GM18507 (cell line): ENCODE data around the gene NFE2L3.
"Not testable (repeated sequence)": the region's sequence is repeated elsewhere in the genome, so short reads cannot be mapped to it uniquely, and the experiment has no call there.

Experiments
- DNase-seq: peaks from one replicate; pipeline ENCODE4 v3.0.0; 2011; ENCODE audit warnings: low read depth; ENCODE audit not compliant: insufficient read length; ENCODE audit errors: extremely low spot score
- FAIRE-seq: peaks from 2 replicates; lab custom pipeline; 2011; peaks lifted over from hg19 to GRCh38; lab: Jason Lieb, UNC

The NFE2L3 gene

DNA sequence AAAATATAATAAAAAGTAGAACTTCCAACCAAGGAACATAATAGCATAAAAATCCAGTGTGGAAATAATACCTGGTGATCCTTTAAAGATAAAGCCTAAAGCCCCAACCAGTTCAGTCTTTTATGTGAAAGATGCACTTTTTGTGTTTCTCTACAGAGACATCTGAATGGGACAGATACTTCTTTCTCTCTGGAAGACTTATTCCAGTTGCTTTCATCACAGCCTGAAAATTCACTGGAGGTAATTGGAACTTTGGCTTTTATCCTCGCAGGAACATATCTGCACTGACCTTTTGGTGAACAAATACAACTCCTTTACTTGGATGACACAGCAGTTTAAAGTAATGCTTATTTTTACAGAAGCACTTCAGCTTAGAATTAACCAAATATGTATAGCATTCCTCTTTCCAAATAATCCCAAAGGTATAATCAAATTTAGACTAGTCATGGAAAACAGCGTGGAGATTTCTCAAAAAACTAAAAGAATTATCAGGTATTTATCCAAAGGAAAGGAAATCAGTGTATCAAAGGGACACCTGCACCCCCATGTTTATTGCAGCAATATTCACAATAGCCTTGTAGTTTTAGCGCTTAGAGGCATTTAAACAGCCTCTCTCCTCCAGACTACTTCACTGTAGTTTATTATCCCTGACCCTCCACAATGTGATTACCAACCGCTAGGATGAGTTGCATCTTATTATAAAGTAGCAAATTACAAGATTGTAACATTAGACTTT, 31.7 kb downstream of the NFE2L3 start:
- no peak for DNase-seq
- FAIRE-seq, result no peak

DNA sequence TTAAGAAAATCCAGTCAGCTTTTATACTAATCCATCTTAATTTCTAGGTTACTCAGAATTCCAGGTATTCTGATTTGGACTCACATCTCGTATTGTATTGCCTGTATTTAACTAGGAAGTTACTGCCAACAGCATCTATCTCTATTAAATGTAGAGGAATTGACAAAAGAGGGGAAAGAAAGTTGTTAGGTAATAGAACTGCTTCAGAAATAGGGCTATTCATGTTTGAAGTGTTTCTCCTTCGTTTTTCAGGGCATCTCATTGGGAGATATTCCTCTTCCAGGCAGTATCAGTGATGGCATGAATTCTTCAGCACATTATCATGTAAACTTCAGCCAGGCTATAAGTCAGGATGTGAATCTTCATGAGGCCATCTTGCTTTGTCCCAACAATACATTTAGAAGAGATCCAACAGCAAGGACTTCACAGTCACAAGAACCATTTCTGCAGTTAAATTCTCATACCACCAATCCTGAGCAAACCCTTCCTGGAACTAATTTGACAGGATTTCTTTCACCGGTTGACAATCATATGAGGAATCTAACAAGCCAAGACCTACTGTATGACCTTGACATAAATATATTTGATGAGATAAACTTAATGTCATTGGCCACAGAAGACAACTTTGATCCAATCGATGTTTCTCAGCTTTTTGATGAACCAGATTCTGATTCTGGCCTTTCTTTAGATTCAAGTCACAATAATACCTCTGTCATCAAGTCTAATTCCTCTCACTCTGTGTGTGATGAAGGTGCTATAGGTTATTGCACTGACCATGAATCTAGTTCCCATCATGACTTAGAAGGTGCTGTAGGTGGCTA, 32.5 kb downstream of the NFE2L3 start:
- DNase-seq, FAIRE-seq: not testable (repeated sequence)

DNA sequence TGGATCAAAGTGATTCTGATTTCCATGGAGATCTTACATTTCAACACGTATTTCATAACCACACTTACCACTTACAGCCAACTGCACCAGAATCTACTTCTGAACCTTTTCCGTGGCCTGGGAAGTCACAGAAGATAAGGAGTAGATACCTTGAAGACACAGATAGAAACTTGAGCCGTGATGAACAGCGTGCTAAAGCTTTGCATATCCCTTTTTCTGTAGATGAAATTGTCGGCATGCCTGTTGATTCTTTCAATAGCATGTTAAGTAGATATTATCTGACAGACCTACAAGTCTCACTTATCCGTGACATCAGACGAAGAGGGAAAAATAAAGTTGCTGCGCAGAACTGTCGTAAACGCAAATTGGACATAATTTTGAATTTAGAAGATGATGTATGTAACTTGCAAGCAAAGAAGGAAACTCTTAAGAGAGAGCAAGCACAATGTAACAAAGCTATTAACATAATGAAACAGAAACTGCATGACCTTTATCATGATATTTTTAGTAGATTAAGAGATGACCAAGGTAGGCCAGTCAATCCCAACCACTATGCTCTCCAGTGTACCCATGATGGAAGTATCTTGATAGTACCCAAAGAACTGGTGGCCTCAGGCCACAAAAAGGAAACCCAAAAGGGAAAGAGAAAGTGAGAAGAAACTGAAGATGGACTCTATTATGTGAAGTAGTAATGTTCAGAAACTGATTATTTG, 33.3 kb downstream of the NFE2L3 start:
- no peak for FAIRE-seq

DNA sequence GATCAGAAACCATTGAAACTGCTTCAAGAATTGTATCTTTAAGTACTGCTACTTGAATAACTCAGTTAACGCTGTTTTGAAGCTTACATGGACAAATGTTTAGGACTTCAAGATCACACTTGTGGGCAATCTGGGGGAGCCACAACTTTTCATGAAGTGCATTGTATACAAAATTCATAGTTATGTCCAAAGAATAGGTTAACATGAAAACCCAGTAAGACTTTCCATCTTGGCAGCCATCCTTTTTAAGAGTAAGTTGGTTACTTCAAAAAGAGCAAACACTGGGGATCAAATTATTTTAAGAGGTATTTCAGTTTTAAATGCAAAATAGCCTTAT, 33.8 kb downstream of the NFE2L3 start:
- no peak for DNase-seq
- FAIRE-seq, result peak; percentile 31

More for the DNA sequence above, 33.3 kb downstream of the NFE2L3 start:
- DNase-seq, result no peak

DNA sequence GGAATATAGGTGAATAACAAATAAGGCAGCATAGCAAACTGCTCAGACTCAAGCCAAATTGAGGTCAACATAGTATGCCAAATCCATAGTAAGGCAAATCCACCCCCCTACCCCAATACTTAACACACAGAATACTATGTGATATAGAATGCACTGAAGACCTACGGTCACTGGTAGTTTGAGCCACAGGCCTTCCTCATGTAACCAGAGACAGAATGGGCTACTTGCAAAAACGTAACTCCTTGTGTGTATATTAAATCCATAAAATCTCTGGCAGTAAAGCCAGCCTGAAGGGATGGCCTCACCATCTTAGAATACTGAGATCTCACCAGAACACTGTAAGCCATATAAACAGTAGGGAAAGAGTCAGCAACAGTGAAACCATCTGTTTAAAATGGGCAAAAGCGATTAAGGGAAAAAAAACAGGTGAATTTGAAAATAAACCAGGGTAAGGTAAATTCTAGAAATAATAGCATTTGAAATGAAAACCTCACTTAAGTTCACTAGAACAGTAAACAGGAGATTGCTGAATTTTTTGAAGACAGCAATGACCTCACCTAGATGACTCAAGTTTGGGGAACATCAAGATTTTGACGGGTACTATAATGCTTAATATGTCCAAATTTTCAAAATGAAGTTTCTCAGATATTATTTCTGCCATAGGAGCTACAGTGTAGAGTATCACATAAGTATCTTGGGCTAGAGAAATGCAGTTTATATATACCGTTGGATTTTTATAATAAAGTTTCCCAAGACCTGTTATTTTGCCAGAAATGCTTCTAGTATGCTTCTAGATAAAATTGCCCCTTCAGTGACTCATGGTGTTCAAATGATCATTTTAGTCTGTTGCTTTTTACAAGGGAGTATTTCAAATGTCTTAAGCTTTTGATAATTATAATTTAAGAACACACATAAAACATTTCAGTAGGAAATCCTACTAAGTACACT, 34.6 kb downstream of the NFE2L3 start:
- DNase-seq, result no peak
- peak; percentile 36 for FAIRE-seq

DNA sequence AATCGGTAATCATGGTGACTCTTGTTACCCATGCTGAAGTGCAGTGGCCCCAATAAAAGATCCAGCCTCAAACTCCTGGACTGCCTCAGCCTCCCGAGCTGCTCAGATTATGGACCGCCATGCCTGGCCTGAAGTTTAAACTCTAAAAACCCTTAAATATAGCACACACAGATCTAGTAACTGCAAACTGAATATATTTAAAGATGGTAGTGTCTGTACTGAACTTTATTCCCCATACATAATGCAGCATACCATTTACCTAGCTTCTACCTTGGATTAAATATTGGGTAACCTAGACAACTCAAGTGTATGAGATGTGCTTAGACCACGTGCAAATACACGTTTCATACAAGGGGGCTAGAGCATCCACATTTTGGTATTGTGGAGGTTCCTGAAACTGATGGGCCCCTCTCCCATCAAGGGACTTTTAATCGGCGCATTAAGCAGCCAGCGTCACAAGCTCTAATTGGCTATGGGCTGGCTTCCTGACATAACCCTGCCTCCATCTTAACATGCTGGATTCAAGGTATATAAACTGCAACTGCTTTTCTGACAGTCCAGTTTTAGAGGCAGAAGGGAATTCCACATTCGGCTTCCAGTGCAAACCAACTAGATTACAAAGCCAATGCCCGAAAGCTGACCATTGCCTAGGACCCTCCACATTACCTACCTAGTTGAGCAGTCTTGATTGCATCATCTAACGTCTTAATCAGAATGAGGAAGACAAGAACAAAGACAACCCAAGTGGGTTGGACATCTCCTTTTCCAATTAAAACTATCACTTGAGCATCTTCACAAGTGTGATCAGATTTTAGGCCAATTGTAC, 35.6 kb downstream of the NFE2L3 start:
- no peak for DNase-seq
- FAIRE-seq, result no peak

DNA sequence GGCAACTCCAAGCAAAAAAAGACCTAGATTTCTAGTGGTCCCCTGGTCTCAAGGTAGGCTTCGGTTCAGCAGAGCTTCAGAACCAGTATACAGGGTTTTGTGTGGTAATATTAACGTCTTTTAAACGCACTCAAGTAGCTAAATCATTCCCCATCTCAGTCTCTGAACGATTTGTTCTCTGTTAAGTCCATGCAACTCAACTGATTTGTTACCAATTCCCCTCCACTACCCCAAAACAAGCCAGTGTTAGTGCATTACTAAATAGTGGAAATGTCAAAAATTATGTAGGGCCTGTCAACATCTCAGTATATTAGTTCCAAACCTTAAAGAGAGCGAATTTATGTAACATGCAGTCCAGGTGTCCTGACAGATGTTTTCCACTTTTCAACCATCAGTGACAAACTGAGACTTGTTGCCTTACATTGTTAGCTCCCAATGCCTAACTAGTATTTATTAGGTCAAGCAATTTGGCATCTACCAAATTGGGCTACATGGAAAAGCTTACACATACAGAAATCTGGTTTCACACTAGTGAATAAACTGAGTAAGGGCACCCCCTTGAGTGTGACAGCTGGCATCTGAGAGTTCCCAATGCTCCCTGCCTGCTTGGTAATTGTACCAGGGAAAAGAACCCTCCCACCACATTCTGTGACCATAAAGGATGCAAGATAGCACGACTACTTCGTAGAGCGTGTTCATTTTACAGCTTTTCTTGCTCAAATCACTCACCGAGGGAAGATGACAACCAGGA, 36.4 kb downstream of the NFE2L3 start:
- peak; percentile 35 for FAIRE-seq
- no peak for DNase-seq

DNA sequence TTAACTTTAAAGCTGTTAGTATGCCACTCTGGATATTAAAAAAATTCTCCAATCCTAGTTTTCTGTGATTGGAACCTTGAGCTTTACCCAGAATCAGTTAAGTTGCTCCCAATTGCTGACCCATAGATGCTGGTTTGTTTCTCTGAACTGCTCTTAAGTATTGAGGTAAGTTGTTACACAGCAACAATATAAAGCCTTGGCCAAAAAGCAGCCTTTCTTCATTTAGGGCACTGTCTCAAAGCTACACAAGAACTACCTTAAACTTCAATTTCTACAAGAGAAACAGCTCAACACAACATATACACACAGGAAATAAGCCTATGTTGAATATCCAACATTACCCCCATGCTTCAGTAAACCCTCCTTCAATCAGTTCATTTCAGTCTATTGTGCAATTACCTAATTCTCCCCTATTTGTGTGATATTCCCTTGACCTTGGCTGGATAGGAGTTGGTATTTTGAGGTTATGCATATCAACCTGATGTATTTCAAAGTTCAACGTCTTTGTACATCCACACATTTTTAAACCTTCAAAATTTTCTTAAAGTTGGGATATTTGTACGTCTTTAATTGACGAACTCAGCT, 37.1 kb downstream of the NFE2L3 start:
- DNase-seq (no peak), FAIRE-seq (no peak)

DNA sequence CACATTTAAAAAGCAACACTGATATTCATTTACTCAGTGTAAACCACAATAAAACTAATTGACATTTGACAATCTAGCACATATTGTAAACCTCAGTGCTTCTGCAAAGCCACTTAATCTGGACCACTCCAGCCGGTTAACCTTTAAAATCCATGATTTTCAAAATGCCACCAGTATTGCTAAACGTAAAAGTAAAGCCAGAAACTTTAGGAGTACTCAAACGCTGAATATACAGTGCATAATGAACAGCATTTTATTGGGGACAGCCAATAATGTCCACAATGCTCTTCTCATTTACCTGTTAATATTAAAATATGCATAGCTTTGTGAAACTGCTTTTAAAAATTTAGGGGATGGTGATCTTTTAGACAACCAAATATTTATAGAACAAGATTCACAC, 37.7 kb downstream of the NFE2L3 start:
- DNase-seq (no peak), FAIRE-seq (no peak)

DNA sequence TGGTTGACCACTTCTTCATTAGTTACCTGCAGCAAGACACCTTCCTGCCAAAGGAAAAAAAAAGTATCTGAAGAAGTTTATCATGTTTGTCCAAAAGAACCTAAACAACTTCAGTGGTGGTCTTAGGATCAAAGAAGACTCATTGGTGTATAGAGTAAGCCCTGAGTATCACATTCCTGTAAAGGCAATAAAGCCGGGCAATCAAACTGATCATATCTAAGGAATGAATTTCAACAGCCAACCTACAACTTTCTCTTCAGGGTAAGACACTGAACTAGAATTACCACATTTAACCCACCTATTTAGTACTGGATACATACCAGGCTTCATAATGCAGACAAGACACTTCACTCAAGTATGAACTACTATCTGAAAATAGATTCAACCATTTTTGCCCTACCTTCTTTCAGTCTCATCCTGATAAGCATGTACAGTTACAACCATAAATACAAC, 38.4 kb downstream of the NFE2L3 start:
- no peak for DNase-seq
- no peak for FAIRE-seq

DNA sequence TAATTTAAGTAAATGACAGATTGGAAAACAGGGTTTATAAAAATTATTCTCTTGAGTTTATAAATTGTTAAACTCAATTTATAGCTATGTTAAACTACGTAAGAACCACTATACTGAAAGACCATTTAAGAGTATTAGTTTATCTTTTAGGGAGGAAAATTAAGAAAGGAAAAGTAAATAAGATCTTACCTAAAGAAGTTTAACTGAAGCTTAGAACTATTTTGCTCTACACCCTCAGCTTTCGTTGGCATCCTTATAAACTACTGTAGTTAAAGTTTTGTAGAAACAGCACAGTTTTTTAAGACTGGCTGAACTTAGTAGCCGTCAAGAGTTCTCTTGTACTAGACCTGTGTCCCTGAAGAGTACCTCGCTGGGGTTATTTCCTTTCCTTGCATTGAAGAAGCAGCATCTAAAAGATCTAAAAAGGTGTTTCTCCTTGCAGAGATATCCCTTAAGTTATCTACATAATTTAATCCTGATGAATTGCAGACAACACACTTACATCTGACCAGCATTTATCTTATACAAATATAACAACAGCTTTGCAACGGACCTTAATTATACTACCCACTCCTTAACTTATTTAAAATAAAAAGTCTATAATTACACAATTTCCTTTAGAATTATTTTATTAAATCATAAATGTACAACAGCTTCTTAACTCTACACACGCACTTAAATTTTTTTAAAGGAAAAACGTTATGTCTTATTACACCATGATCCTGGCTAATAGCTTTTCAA, 39.4 kb downstream of the NFE2L3 start:
- DNase-seq (no peak), FAIRE-seq (no peak)

DNA sequence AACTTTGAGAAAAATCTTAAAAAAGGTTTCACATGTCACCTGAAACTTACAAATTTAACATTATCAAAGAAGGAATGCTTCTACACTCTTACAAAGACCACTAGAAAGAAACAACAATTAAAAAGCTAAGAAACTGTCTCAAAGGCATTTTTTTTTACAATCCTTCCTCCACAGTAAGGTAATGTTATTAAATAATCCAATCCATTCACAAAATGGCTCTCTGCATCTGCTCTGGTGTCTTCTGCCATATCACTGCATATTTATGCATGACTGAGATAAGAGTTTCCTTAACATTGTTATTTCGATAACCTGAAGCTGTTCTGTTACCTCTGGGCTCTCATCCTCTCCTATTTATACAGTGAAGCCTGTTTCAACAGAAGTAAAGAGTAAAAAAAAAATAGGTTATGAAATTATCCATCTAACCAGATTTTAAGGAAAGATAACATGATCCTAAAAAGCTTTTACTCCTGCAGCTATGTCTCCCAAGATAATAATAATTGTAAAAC, 40.0 kb downstream of the NFE2L3 start:
- no peak for FAIRE-seq
- no peak for DNase-seq

DNA sequence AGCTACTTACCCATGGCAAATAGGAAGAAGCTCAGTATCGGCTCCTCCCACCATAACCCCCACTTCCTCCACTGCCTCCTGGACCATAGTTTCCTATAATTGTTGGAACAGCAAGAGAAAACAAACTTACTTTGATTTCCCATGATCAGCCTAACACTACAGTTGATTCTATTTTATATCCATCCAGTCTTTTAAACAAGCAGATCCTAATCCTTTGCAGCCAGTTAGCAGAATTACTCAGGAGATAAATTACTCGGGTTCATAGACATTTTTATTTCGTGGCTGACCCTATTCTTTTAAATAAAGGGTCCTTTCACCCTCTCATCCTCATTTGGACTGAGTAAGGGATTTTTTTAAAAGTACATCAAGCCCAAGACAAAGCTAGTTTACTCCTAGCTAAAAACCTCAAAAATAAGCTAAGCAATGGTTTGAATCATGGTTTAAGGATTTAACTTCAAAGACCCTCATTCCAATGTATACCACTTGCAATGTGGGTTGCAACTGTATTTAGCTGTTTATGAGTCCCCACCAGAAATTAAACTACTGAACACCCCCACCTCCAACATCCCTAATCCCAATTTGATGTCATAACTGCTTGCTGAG, 40.6 kb downstream of the NFE2L3 start:
- DNase-seq (no peak), FAIRE-seq (no peak)

DNA sequence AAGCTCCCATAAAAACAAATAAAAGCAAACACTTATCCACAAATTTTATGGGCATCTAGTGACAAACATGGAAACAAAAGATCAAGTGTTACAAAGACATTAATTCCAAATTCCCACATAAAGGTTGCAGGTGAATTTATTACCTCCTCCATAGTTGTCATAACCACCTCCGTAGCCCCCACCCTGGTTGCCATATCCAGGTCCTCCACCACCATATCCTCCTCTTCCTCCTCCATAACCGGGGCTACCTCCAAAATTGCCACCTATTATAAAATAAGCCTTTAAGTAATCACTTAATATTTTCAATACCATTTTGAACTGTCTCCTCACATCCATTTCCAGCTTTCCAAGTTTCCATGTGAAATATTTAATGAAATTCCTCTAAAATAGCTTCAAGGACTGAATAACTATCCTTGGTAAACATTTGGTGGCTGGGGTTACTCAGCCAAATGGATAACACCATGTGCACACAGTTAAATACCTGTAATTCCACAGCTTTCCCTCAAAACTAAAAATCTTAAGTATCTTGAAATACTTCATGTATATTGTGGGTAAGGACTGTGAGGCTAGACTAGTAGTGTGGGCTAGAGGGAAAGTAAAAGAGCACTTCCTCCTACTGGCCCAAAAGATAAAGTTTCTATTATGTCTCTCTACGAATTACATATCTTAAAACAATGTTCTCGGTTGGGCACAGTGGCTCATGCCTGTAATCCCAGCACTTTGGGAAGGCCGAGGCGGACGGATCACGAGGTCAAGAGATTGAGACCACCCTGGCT, 41.6 kb downstream of the NFE2L3 start:
- FAIRE-seq (no peak), DNase-seq (no peak)

DNA sequence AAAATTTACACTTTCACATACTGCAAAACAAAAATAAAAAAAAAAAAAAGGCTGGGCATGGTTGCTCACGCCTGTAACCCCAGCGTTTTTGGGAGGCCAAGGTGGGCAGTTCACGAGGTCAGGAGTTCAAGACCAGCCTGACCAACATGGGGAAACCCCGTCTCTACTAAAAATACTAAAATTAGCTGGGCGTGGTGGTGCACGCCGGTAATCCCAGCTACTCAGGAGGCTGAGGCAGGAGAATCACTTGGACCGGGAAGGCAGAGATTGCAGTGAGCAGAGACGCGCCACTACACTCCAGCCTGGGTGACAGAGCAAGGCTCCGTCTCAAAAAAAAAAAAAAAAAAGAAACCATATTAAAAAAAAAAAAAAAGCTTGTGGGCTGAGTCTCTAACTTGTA, 42.8 kb downstream of the NFE2L3 start:
- not testable (repeated sequence) for FAIRE-seq, DNase-seq

DNA sequence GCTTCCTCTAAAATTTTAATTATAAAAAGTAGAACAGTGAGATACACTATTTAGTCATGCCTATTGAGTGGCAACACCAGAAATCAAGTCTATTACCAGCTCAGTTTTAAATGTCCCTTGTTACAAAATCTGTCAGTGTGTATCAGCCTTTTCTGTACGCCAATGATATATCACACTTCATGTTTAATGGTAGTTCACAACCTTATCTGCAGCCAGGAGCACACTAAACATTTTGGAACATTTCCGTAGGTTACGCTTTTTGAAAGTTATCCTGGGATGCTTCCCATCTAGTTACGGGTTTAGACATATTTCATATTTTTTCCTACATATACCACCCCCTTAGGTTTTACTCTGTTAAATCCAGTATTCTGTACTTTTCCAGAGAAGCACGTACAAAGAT, 43.2 kb downstream of the NFE2L3 start:
- DNase-seq (no peak), FAIRE-seq (no peak)
